ENCODE data around the gene ANAPC2. TPM values are rescaled to one million over a fixed set of nuclear protein-coding genes. Genes with fewer than 3 reads are reported as not detected.

The ANAPC2 gene
- polyA plus RNA-seq, 1 experiment, result 12.1 TPM

DNA sequence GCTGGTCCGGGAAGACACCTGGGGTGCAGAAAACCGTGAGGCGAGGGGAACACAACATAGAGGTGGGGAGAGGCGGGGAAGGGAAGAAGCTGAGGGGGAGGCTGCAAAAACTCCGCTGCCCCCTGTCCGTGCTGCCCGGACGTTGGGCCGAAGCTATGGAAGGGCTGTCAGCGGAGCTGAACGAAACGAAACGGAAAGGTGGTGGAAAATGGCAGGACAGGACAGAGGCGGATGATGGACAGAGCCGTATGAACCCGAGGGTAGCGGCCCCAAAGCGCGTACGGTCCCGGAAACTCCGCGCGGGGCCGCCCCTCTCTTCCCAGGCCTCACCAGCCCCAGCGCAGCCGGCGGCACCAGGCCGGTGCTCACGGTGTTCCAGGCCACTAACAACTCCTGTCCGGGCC lies 272 bp downstream of the ANAPC2 start:
- Histone ChIP-seq H3K27ac (ENCODE audit: low read depth, low read length) (peak overlapping the region; percentile 52), H3K27me3 (ENCODE audit: control insufficient read depth, insufficient read depth, low read length) (no peaks in the 10 kb centered on the region), H3K9me3 (ENCODE audit: control insufficient read depth, insufficient read depth, low read length) (no peaks in the 10 kb centered on the region; the same call in 1 of the 2 replicates), H3K4me3 (ENCODE audit: low read depth, low read length) (peak overlapping the region; percentile 94)
- DNase-seq (ENCODE audit: low read depth, low spot score), result no peak
- ChIA-PET POLR2A (interaction anchor here (1.2 to 3.2 kb wide), 8 partner anchors 13 to 124 kb away, joined by 3 to 38 read pairs (median 12); partner anchors contain the start of genes MAN1B1, NDOR1, RNF208 and TMEM203), CTCF (interaction anchor here (2.0 to 3.7 kb wide), 2 partner anchors 13 to 49 kb away, joined by 6 to 17 read pairs; partner anchors contain the start of gene TPRN)
- TF ChIP-seq CTCF (IDR thresholded peaks at IDR 0.05; ENCODE audit: low read depth, low read length), result no peak

DNA sequence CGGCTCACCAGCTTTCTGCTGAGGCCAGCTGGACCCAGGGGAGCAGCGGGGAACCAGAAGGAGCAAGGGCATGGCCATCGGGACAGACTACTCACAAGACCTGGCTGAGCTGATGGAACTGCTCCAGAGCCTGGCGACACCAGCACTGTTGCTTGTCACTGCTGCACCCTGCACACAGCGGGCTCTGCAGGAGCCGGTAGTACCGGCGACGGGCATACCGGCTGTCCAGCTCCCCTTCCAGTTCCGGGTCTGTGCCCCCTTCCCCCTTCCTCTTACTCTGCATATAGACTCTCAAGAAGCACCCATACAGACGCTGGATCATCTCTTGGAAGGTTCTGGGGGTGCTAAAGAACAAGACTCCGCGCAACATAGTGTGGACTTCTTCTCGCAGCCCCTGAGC lies 974 bp downstream of the ANAPC2 start:
- Histone ChIP-seq H3K27me3 (ENCODE audit: control insufficient read depth, insufficient read depth, low read length) (no peaks in the 10 kb centered on the region), H3K9me3 (ENCODE audit: control insufficient read depth, insufficient read depth, low read length) (no peaks in the 10 kb centered on the region; the same call in 1 of the 2 replicates), H3K27ac (ENCODE audit: low read depth, low read length) (no peak overlapping the region), H3K4me3 (ENCODE audit: low read depth, low read length) (peak overlapping the region; percentile 94)
- ChIA-PET POLR2A (interaction anchor here (3.2 kb wide), 1 partner anchor 13 kb away, joined by 38 read pairs; the partner anchor contains the start of gene TPRN), CTCF (interaction anchor here (3.7 kb wide), 1 partner anchor 49 kb away, joined by 17 read pairs; no protein-coding TSS in a partner anchor)
- no peak for TF ChIP-seq CTCF (IDR thresholded peaks at IDR 0.05; ENCODE audit: low read depth, low read length)
- DNase-seq (ENCODE audit: low read depth, low spot score), result no peak

DNA sequence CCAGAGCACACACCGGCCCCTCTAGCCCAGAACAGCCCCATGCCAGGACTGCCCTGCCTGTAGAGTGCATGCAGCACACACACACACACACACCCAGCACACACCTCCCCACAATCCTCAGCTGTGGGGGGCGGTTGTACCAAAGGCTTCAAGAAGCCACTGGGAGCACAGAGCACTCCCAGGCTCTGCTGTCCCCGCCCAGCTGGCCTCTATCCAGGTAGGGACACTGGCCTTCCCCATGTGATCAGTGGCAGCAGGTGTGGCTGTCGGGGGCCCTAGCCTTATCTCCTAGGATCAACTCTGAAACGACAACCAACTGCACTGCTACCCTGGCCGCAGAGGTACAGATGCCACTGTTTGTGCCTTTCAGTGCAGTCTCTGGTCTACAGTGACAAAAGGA lies 2.0 kb downstream of the ANAPC2 start:
- ChIA-PET CTCF (interaction anchor here (3.7 kb wide), 1 partner anchor 50 kb away, joined by 17 read pairs; no protein-coding TSS in a partner anchor), POLR2A (no interaction called here)
- H3K4me3 ChIP-seq (ENCODE audit: low read depth, low read length), result no peak overlapping the region
- TF ChIP-seq CTCF (IDR thresholded peaks at IDR 0.05; ENCODE audit: low read depth, low read length), result no peak
- DNase-seq (ENCODE audit: low read depth, low spot score), result no peak
- H3K27me3 ChIP-seq (ENCODE audit: control insufficient read depth, insufficient read depth, low read length), result no peaks in the 10 kb centered on the region
- no peaks in the 10 kb centered on the region; the same call in 1 of the 2 replicates for H3K9me3 ChIP-seq (ENCODE audit: control insufficient read depth, insufficient read depth, low read length)
- H3K27ac ChIP-seq (ENCODE audit: low read depth, low read length), result no peak overlapping the region

- H3K27ac ChIP-seq (ENCODE audit: low read depth, low read length), result no peak overlapping the region
- H3K4me3 ChIP-seq (ENCODE audit: low read depth, low read length), result no peak overlapping the region
- no peaks in the 10 kb centered on the region; the same call in 1 of the 2 replicates for H3K9me3 ChIP-seq (ENCODE audit: control insufficient read depth, insufficient read depth, low read length)
- ChIA-PET CTCF (no interaction called here), POLR2A (no interaction called here)
- no peak for DNase-seq (ENCODE audit: low read depth, low spot score)
- no peaks in the 10 kb centered on the region for H3K27me3 ChIP-seq (ENCODE audit: control insufficient read depth, insufficient read depth, low read length)
- TF ChIP-seq CTCF (IDR thresholded peaks at IDR 0.05; ENCODE audit: low read depth, low read length), result no peak
These were observed 2.4 kb downstream of the ANAPC2 start for GRCh38 chr9:137185921-137186320.

- TF ChIP-seq CTCF (IDR thresholded peaks at IDR 0.05; ENCODE audit: low read depth, low read length), result no peak
- Histone ChIP-seq H3K27me3 (ENCODE audit: control insufficient read depth, insufficient read depth, low read length) (no peaks in the 10 kb centered on the region), H3K9me3 (ENCODE audit: control insufficient read depth, insufficient read depth, low read length) (no peaks in the 10 kb centered on the region; the same call in 1 of the 2 replicates), H3K27ac (ENCODE audit: low read depth, low read length) (no peak overlapping the region), H3K4me3 (ENCODE audit: low read depth, low read length) (no peak overlapping the region)
- POLR2A ChIA-PET, result no interaction called here
- CTCF ChIA-PET, result no interaction called here
- no peak for DNase-seq (ENCODE audit: low read depth, low spot score)
These were observed 3.3 kb downstream of the ANAPC2 start for GRCh38 chr9:137184881-137185660.

All from AG04450 (cell line).